Right lobe of liver (tissue), 6 donors: ENCODE measurements around the gene SCAMP2. TPM values are rescaled to one million over a fixed set of nuclear protein-coding genes. Genes with fewer than 3 reads are reported as not detected.
A peak's percentile ranks its signal among the peaks of the same experiment; 100 is the strongest.

Experiments used
- ATAC-seq, 4 donors: fragments of 200-7000 bp; cut with Tn5 transposase; one replicate each; pipeline ENCODE4 v1.9.1; 2020; ENCODE audit warnings: mild to moderate bottlenecking in 4 of 4, moderate library complexity in 4 of 4
- DNase-seq, 3 donors: peaks; one replicate each; pipeline ENCODE4 v3.0.0-alpha.2; 2020
- H3K27ac ChIP-seq, 3 donors: fragments of 200-600 bp; one replicate each; pipeline ENCODE4 v1.8.0; 2022
- H3K27me3 ChIP-seq, 2 donors: fragments of 200-600 bp; one replicate each; pipeline ENCODE4 v1.8.0; 2022
- H3K36me3 ChIP-seq, 4 donors: fragments of 200-600 bp; sonication (generic) in 1 of 4; one replicate each; pipeline versions ENCODE4 v1.5.1 to v1.8.0; 2017 to 2022; ENCODE audit warnings: control low read depth in 1 of 4
- H3K4me1 ChIP-seq, 4 donors: fragments of 200-600 bp; sonication (generic) in 1 of 4; one replicate each; pipeline versions ENCODE4 v1.5.1 to v1.8.0; 2017 to 2022; ENCODE audit warnings: control low read depth in 1 of 4
- H3K4me3 ChIP-seq, 3 donors: fragments of 200-600 bp; one replicate each; pipeline ENCODE4 v1.8.0; 2022
- H3K9me3 ChIP-seq, 4 donors: fragments of 200-600 bp; sonication (generic) in 1 of 4; one replicate each; pipeline versions ENCODE4 v1.5.1 to v1.8.0; 2017 to 2022; ENCODE audit warnings: control low read depth in 1 of 4
- POLR2A ChIP-seq: fragments of 450-650 bp; IDR thresholded peaks from one replicate; pipeline ENCODE4 v1.6.1; 2017; ENCODE audit warnings: antibody characterized with exemption, mild to moderate bottlenecking
- WGBS: methylation state at CpG from one replicate; pipeline ENCODE4 v1.1.6; 2018; ENCODE audit warnings: low coverage, low lambda C conversion rate; ENCODE audit not compliant: insufficient coverage; ENCODE audit errors: missing lambda C conversion rate; 5-methylcytosine and 5-hydroxymethylcytosine counted together
- intact Hi-C, 2 donors: fragments of 100-400 bp; cut with DNase I; formaldehyde crosslinking; loops; one replicate each; pipeline versions ENCODE4 v1.11.2 to v1.14.1; 2022
- total RNA-seq, 6 experiments: library from RNA; depleted of rRNA in 2 of 6; stranded (reverse); fragments of >200 nt in 2 of 6; fragmentation: NEBNext Ultra II Directional in 3 of 6; extraction: Animal tissue kit (Norgen Biotek cat#: 25700) in 3 of 6; gene quantifications; one replicate each; pipeline versions ENCODE4 v1.1.0 to v1.2.4, GENCODE V29; 2016 to 2023
- TF ChIP-seq, protein P1 (sequence below), 4 donors: fragments of 200-600 bp in 3 of 4; fragments of 450-650 bp in 1 of 4; IDR thresholded peaks; one replicate each; pipeline versions ENCODE4 v1.5.1 to v1.8.0; 2016 to 2022; ENCODE audit warnings: antibody characterized with exemption in 4 of 4, mild to moderate bottlenecking in 2 of 4
- donor health status: DM: no; HTN: yes; CAD: no.
- donor health status: DM: no; HTN: no; CAD: no.
- donor health status: DM: no; HTN: no; CAD: no.
- donor health status: DM: no; HTN: yes; CAD: no.
- donor health status: DM: no; HTN: yes; CAD: no.

Gene SCAMP2
- total RNA-seq, 6 experiments from 2014 or later, result 33.9 to 45.9 (median 41.7) TPM

DNA sequence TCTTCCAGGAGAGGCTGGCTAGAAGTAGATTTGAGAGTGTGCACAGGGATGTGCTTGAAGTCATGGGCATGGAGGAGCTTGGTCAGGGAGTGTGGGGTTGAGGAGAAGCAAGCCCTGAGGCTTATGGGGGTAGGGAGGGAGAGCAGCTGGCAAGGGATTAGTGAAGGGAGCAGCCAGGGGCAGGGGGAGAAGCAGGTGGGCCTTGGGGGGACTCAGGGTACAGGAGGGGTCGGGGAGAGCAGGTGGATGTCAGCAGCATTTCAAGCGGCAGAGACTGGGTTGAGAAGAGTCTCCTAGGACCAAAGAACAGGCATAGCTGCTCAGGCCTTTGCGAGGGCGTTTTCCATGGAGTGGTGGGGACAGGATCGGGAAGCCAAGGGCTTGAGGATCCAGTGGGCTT lies 63.9 kb downstream of the SCAMP2 start:
- Histone ChIP-seq H3K9me3 (no peaks in the 10 kb centered on the region), H3K27ac (no peak overlapping the region), H3K27me3 (no peaks in the 10 kb centered on the region), H3K36me3 (no peaks in the 10 kb centered on the region), H3K4me1 (peaks cover 0 to 9% (median 0%) of the 10 kb centered on the region in 4 donors), H3K4me3 (no peak overlapping the region)
- peak in 1 of 3 donors; percentile 9 for DNase-seq
- ATAC-seq, result no peak
- 73% methylated on average over 2 of the region's 5 CpGs for WGBS
- no peak for TF ChIP-seq POLR2A
- intact Hi-C loops, result no loop called here

DNA sequence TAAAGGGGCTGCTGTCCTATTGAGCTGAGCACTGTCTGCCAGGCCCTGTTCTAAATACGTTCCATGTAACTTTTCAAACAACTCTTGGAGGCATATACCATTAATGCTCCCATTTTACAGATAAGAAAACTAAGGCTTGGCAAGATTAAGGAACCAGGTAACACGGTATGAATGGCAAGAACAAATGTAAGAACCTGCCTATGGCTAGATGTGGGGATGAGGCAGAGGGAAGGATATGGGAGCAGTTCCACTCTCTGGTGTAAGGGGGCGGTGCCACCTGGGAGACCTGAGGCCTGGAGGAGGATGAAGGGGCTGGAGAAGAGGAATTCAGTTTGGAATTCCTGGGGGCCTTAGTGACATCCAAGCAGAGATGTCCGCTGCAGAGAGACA lies 64.3 kb downstream of the SCAMP2 start:
- ATAC-seq, result no peak

DNA sequence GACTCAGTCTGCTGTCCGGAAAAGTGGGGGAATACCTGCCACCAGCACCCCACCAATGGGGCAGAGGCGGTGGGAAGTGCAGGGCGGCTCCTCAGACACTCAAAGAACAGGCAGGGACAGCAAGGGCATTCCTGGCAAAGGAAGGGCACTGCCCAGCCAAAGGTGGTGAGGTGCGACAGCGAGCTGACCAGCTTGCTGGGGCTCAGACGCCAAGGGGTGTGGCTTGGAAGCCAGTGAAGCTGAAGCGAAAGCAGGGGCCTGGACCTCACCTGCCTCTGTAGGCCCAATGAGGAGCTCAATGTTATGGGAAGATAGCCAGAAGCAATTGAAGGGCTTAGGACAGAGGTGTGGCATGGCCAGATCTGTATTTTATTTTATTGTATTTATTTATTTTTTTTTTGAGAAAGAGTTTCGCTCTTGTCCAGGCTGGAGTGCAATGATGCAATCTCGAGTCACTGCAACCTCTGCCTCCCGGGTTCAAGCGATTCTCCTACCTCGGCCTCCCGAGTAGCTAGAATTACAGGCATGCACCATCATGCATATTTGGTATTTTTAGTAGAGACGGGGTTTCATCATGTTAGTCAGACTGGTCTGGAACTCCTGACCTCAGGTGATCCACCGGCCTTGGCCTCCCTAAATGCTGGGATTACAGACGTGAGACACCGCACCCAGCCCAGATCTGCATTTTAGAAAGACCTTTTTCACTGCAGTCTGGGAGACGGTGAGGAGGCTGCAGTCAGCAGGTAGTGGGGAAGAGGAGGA lies 64.9 kb downstream of the SCAMP2 start:
- WGBS, result 32% methylated on average over 15 of the region's 18 CpGs

More for the DNA sequence above, 64.3 kb downstream of the SCAMP2 start:
- Histone ChIP-seq H3K9me3 (no peaks in the 10 kb centered on the region), H3K27me3 (no peaks in the 10 kb centered on the region), H3K4me1 (peaks cover 0 to 9% (median 0%) of the 10 kb centered on the region in 4 donors), H3K27ac (no peak overlapping the region), H3K4me3 (no peak overlapping the region), H3K36me3 (no peaks in the 10 kb centered on the region)
- no peak for TF ChIP-seq POLR2A
- TF ChIP-seq, protein P1, sequence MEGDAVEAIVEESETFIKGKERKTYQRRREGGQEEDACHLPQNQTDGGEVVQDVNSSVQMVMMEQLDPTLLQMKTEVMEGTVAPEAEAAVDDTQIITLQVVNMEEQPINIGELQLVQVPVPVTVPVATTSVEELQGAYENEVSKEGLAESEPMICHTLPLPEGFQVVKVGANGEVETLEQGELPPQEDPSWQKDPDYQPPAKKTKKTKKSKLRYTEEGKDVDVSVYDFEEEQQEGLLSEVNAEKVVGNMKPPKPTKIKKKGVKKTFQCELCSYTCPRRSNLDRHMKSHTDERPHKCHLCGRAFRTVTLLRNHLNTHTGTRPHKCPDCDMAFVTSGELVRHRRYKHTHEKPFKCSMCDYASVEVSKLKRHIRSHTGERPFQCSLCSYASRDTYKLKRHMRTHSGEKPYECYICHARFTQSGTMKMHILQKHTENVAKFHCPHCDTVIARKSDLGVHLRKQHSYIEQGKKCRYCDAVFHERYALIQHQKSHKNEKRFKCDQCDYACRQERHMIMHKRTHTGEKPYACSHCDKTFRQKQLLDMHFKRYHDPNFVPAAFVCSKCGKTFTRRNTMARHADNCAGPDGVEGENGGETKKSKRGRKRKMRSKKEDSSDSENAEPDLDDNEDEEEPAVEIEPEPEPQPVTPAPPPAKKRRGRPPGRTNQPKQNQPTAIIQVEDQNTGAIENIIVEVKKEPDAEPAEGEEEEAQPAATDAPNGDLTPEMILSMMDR (IDR thresholded peaks at IDR 0.05), result no peak
- peak in 1 of 3 donors; percentile 12 for DNase-seq
- WGBS, result 89% methylated on average over 3 of the region's 4 CpGs
- intact Hi-C loops, result no loop called here

DNA sequence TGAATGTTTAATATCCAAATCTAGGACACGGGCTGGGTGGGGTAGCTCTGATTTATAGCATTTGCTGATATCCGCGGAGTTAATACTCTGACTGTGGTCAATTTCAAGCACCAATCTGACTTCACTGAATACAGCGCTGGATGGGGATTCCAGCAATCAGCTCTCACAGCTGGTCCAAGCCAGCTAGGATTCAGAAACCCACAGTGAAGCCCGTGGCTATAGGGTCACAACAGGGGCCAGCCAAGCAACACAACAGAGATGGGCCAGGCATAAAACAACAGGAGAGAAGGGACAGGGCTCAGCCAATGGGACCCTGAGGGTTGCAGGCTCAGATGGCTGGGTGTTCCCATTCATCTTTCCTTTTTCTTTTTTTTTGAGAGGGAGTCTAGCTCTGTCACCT lies 65.9 kb downstream of the SCAMP2 start:
- Histone ChIP-seq H3K27ac (no peak overlapping the region), H3K4me3 (no peak overlapping the region), H3K4me1 (peaks cover 0 to 9% (median 0%) of the 10 kb centered on the region in 4 donors), H3K36me3 (peaks cover 2 to 10% (median 4%) of the 10 kb centered on the region in 4 donors), H3K9me3 (no peaks in the 10 kb centered on the region), H3K27me3 (no peaks in the 10 kb centered on the region)
- 55% methylated on average over 2 of the region's 5 CpGs for WGBS
- TF ChIP-seq, protein P1 (IDR thresholded peaks at IDR 0.05), result no peak
- no peak for TF ChIP-seq POLR2A
- DNase-seq (no peak), ATAC-seq (no peak)
- intact Hi-C loops, result no loop called here

More for the DNA sequence above, 64.9 kb downstream of the SCAMP2 start:
- Histone ChIP-seq H3K27me3 (no peaks in the 10 kb centered on the region), H3K9me3 (no peaks in the 10 kb centered on the region), H3K27ac (no peak overlapping the region), H3K36me3 (no peaks in the 10 kb centered on the region), H3K4me3 (no peak overlapping the region), H3K4me1 (peaks cover 0 to 9% (median 0%) of the 10 kb centered on the region in 4 donors)
- DNase-seq, result peak; percentile 86 to 93 (median 93)
- TF ChIP-seq, protein P1 (IDR thresholded peaks at IDR 0.05), result no peak
- no peak for TF ChIP-seq POLR2A
- intact Hi-C loops, result no loop called here
- peak; percentile 96 to 98 (median 96) for ATAC-seq

DNA sequence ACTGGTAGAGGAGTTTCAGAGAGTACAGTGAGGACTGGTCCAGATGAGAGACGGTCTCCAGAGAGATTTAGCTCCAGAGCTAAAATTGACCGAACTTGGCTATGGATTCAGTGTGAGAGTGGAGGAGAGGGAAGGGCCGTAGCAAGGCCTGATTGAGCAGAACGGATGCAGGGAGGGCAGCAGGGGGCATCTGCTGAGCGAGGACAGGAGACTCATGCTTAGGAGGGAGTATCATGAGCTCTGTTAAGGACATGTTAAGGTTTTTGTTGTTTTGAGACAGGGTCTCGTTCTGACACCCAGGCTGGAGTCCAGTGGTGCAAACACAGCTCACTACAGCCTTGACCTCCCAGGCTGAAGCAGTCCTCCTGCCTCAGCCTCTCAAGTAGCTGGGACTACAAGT lies 68.2 kb downstream of the SCAMP2 start:
- Histone ChIP-seq H3K36me3 (peaks cover 7 to 24% (median 15%) of the 10 kb centered on the region in 4 donors), H3K27me3 (no peaks in the 10 kb centered on the region)

More for the DNA sequence above, 68.2 kb downstream of the SCAMP2 start:
- no peak for ATAC-seq
- no peak overlapping the region for H3K4me3 ChIP-seq
- peaks cover 0 to 16% (median 3%) of the 10 kb centered on the region in 4 donors for H3K4me1 ChIP-seq
- 82% methylated on average over 3 of the region's 6 CpGs for WGBS
- DNase-seq, result no peak
- no peak overlapping the region for H3K27ac ChIP-seq
- intact Hi-C loops, result no loop called here
- no peaks in the 10 kb centered on the region for H3K9me3 ChIP-seq
- TF ChIP-seq POLR2A, result no peak
- TF ChIP-seq, protein P1 (IDR thresholded peaks at IDR 0.05), result no peak
